NCI-H345 treated with DMSO at 0.1 percent for 48 hours (cell line): ENCODE results near the gene UBASH3A.

Source experiments
- DNase-seq: peaks from one replicate; lab custom pipeline; 2025; ENCODE audit not compliant: unreplicated experiment; lab: John Stamatoyannopoulos, UW

Gene UBASH3A

GRCh38 chr21:42446531-42446930 lies 42.8 kb downstream of the UBASH3A start:
- DNase-seq = no peak

- DNase-seq = no peak
Measured at GRCh38 chr21:42447182-42447581, 43.5 kb downstream of the UBASH3A start.

- DNase-seq = no peak
Measured at GRCh38 chr21:42447732-42448131, 44.0 kb downstream of the UBASH3A start.

DNA sequence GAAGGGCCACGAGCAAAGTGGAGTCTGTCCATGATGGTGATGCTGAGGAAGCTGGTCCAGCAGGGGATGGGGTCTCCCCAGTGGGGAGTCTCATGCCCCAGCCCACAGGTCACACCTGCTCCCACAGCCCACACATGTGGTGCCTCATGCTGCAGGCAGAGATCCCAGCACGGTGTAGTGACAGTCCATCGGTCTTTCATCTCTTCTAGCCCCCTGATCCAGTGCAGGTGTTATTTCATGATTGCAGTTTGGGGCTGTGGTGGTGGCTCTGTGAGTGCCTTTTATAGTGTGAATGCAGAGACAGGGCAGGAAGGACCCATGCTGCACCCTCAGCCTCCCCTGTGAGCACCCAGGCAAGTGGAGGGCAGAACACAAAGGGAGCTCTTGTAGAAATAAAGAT lies 45.0 kb downstream of the UBASH3A start:
- DNase-seq = peak; percentile 9

DNA sequence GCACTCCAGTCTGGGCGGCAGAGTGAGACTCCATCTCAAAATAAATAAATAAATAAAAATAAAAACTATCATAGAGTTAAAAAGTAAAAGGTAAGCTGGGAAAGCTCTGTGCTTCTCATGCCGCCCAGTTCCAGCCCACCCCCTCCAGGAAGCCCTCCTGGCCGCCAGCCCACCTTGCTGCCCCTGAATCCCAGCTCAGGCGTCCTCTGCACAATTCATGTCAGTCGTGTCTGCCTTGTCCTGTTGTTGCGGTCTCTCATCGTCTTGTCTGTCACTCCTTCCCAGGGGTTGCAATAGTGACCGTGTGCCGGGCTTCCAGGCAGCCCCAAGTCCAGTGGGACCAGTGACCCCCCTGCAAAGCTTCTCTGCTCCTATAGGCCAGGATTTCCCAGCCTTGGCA lies 48.2 kb downstream of the UBASH3A start:
- no peak for DNase-seq

DNA sequence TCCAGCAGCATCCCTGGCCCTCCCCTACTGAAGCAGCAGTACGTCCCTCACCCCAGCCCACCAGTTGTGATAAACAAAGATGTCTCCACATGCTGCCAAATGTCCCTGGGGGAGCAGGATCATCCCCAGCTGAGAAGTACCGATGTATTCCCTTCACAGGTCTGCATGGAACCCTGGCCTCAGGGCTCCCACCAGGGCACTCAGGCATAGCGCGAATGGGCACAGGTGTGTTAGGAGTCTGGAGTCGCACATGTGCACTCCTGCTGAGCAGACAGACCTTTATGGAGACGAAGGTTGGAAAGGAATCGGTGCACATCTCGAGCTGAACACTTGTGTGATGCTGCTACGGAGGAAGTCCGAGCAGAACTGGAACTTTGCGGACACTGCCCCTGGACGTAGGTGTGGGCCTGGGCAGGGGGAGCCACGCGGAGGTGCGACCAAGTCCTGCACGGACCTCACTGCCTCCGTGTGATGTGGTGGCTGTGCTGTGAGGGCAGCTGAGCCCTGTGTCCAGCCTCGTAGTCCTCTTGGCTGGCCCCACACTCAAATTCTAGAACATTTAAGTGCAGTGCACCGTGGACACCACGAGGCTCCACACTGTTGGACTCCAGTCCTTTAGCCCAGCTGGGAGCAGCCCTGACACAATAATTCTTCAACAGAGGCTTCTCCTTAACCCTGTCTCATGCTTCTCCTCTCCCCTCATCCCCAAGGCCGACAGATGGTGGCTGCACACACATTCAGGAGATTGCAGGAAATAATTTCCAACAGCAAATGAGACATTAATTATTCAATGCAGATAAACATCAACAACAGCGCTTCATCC lies 48.9 kb downstream of the UBASH3A start:
- DNase-seq = no peak

- no peak for DNase-seq
Measured at GRCh38 chr21:42453224-42453985, 49.7 kb downstream of the UBASH3A start.

- no peak for DNase-seq
Measured at GRCh38 chr21:42453986-42454570, 50.4 kb downstream of the UBASH3A start.

- no peak for DNase-seq
Measured at GRCh38 chr21:42454786-42455185, 51.1 kb downstream of the UBASH3A start.

GRCh38 chr21:42455196-42455595 lies 51.5 kb downstream of the UBASH3A start:
- DNase-seq = no peak

DNA sequence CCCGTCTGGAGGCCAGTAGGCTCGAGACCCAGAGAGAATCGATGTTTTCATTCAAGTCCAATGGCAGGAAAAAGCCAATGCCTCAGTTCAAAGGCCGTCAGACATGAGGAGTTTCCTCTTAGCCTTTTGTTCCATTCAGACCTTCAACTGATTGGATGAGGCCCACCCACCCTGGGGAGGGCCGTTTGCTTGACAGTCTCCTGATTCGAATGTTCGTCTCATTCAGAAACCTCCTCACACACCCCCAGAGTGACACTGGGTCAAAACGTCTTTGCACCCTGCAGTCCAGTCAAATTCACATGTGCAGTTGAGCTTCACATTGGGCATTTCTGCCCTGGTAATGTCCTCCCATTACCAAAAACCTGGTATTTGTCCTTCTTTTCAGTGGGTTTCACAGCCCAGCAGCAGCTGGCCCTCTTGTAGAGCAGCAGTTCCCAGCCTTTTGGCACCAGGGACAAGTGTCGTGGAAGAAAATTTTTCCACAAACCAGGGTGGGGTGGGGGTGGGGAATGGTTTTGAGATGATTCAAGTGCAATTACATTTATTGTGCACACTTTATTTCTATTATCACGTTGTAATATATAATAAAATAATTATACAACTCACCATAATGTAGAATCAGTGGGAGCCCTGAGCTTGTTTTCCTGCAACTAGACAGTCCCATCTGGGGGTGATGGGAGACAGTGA lies 52.2 kb downstream of the UBASH3A start:
- no peak for DNase-seq

DNA sequence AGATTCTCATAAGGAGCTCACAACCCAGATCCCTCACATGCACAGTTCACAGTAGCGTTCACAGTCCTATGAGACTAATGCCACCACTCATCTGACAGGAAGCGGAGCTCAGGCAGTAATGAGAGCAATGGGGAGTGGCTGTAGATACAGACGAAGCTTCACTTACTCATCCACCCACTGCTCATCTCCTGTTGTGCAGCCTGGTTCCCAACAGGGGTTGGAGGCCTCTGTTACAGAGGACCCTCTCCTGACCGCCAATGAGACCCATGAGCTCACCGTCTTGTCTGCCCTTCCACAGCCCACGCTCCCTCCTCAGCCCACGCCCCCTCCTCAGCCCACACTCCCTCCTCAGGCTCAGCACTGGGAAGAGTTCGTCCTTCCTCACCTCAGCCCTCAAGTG lies 52.8 kb downstream of the UBASH3A start:
- no peak for DNase-seq

- DNase-seq = no peak
Measured at GRCh38 chr21:42459082-42459460, 55.4 kb downstream of the UBASH3A start.

DNA sequence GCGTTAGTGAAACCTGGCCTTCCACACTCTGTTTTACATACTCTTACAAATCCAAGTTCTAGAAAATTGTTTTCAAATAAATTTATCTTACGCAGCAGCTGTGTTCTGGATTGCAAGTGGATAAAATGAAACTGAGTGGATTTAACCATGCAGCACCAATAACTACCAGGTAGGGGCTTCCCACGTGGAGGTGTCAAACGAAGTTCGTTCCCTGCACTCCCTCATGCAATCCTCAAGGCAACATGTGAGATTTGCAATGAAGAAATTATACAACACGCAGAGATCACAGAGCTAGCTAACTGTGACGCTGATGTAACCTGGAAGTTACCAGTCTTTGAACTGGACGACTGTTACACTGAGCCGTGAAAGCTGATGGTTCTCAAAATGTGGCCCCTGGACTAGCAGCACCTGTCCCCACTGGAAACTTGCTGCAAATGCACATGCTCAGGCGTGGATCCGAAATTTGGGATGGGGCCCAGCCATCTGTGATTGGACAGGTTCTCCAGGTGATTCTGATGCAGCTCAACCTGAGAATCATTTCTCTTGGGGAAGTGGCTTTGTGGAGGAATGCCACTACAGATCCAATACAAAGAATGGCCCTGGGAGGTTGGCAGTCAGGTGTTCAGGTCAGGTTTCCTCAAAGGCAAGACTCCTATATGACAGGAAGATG lies 56.0 kb downstream of the UBASH3A start:
- no peak for DNase-seq

GRCh38 chr21:42460391-42461184 lies 56.9 kb downstream of the UBASH3A start:
- peak; percentile 72 for DNase-seq

- DNase-seq = no peak
Measured at GRCh38 chr21:42461185-42461520, 57.5 kb downstream of the UBASH3A start.

DNA sequence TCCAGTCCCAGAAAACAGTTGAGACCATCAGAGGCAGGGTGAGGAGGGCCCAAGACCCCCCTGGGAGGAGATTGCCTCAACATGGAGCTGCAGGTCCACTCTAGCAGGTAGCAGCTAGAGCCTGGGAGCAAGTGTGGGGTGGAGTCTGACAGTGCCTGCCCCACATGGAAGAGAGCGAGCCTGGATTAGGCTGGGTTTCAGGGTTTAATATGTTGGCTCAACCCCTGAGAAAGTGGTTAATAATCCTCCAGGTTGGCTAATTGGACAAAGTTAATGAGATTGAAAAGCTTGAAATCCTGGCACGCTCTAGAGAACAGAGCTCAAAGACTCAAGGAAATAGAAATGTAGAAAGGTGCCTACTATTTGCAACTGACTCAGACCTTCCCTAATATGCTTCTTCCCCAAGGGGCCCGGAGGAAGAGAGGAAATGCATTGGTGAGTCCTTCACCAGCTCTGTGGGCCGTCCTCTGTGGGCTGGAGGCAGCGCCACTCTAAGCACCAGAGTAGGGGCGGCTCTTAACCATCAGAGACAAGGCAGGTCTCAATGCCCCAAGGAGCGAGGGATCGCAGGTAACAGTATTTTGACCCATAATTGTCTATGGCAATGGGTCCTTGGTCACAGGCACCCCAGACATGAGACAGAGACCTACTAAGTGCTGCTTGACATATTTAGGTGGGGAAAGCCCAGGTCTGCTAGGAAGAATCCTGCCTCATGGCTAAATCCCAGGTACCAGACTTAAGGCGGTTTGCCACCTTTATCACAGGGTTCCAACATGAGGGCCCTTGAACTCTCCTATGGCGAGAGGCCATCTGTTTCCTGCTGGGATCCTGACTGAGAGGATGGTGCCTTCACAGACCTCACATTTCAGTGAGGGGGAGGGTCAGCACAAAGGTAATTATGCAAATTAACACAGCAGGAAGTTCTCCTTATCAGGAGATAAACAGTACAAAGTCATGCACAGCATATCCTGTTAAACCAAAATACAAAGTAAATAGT lies 58.5 kb downstream of the UBASH3A start:
- DNase-seq = peak; percentile 60

GRCh38 chr21:42463861-42464515 lies 60.3 kb downstream of the UBASH3A start:
- no peak for DNase-seq
